Ovary (tissue), 9 donors: ENCODE results near the gene BSN. TPM values are rescaled to one million over a fixed set of nuclear protein-coding genes. Genes with fewer than 3 reads are reported as not detected.

Experiments
- DNase-seq, 5 donors: peaks; one replicate each; pipeline ENCODE4 v3.0.0-alpha.2; 2019 to 2020
- H3K27ac ChIP-seq, 2 donors: fragments of 200-600 bp; one replicate each; pipeline versions ENCODE4 v1.5.1 to v1.8.0; 2019 to 2022
- H3K27me3 ChIP-seq: fragments of 200-600 bp; one replicate; pipeline ENCODE4 v1.8.0; 2022
- H3K36me3 ChIP-seq: fragments of 200-600 bp; sonication (generic); one replicate; pipeline ENCODE4 v1.5.1; 2019
- H3K4me1 ChIP-seq: one replicate; pipeline ENCODE4 v1.8.1; 2013; ENCODE audit warnings: mild to moderate bottlenecking, moderate library complexity; ENCODE audit not compliant: insufficient read depth
- H3K4me3 ChIP-seq: fragments of 200-600 bp; sonication (generic); one replicate; pipeline ENCODE4 v1.5.1; 2017
- H3K9me3 ChIP-seq, 2 donors: fragments of 200-600 bp in 1 of 2; sonication (generic) in 1 of 2; one replicate each; pipeline versions ENCODE4 v1.5.1 to v1.8.1; 2013 to 2019; ENCODE audit warnings: mild to moderate bottlenecking in 1 of 2, moderate library complexity in 1 of 2
- EP300 ChIP-seq: sonication (generic); formaldehyde crosslinking; IDR thresholded peaks from one replicate; pipeline ENCODE4 v1.6.1; 2017; ENCODE audit warnings: antibody characterized with exemption
- POLR2A ChIP-seq: fragments of 450-650 bp; IDR thresholded peaks from one replicate; pipeline ENCODE4 v1.6.1; 2017; ENCODE audit warnings: antibody characterized with exemption, mild to moderate bottlenecking, moderate library complexity
- WGBS, 3 donors: extraction: QIAGEN DNeasy Blood & Tissue Kit in 1 of 3; methylation state at CpG; one replicate each; pipeline versions ENCODE4 v1.1.5 to v1.1.7; 2013 to 2017; 5-methylcytosine and 5-hydroxymethylcytosine counted together
- intact Hi-C, 4 donors: fragments of 100-400 bp; cut with DNase I; formaldehyde crosslinking; loops; one replicate each; pipeline versions ENCODE4 v1.11.0 to v1.15.1; 2022 to 2023
- polyA plus RNA-seq, 2 donors: library from polyadenylated mRNA; stranded (reverse); fragments of 200-250 nt in 1 of 2; fragments of 350-450 nt in 1 of 2; fragmentation: Illumina TruSeq in 1 of 2; extraction: RNeasy Lipid Tissue Mini Kit (QIAGEN cat#74804) in 1 of 2; gene quantifications; one replicate each; pipeline ENCODE4 v1.2.3, GENCODE V29; 2013 to 2014
- total RNA-seq, 7 donors: library from RNA; depleted of rRNA in 2 of 7; stranded (reverse); fragments of >200 nt in 2 of 7; fragmentation: NEBNext Ultra II Directional in 3 of 7; extraction: Animal tissue kit (Norgen Biotek cat#: 25700) in 3 of 7; gene quantifications; one replicate each; pipeline versions ENCODE4 v1.1.0 to v1.2.4, GENCODE V29; 2016 to 2023
- TF ChIP-seq, protein P1 (sequence below), 3 donors: fragments of 450-650 bp in 2 of 3; fragments of 200-600 bp in 1 of 3; IDR thresholded peaks; one replicate each; pipeline versions ENCODE4 v1.5.1 to v1.8.0; 2016 to 2022; ENCODE audit warnings: antibody characterized with exemption in 3 of 3, mild to moderate bottlenecking in 1 of 3
- donor health status: DM: no; HTN: no; CAD: no; lungs with moderate emphysema.
- donor health status: DM: no; HTN: no; CAD: no.
- donor health status: Bipolar disorder and iron deficiency.
- donor health status: DM: yes; HTN: yes; CAD: no.
- donor health status: DM: no; HTN: no; CAD: no.
- donor health status: DM: yes; HTN: yes; CAD: no.

Gene BSN
- total and polyA plus RNA-seq, 9 donors, result 0.12 to 3.5 (median 0.77) TPM

DNA sequence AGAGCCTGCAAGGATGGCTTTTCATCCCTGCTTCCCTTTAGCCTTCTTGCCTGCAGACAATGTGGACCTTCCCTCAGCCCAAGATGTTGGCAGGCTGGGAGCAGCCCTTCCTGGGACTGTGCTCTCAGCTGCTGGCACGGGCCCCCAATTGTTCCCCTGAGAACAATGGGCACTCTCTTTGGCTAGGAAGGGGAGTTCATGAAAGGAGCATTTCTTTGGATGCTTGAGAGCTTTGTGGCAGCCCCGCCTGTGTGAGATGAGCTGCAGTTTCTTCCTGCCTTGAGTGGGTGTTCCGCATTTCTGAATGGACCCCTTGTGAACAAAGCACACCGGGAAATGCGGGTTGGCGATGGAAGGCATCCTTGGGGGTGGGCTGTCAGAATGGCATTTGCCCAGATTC lies 35.0 kb upstream of the BSN start:
- WGBS, 3 donors, result 90 to 95% (median 91%) methylated on average over 6 of the region's 6 CpGs
- intact Hi-C loops, result no loop called here
- no peaks in the 10 kb centered on the region for H3K36me3 ChIP-seq
- no peaks in the 10 kb centered on the region for H3K27me3 ChIP-seq
- no peak for DNase-seq
- no peaks in the 10 kb centered on the region for H3K4me1 ChIP-seq
- TF ChIP-seq POLR2A (no peak), EP300 (no peak)
- TF ChIP-seq, protein P1, sequence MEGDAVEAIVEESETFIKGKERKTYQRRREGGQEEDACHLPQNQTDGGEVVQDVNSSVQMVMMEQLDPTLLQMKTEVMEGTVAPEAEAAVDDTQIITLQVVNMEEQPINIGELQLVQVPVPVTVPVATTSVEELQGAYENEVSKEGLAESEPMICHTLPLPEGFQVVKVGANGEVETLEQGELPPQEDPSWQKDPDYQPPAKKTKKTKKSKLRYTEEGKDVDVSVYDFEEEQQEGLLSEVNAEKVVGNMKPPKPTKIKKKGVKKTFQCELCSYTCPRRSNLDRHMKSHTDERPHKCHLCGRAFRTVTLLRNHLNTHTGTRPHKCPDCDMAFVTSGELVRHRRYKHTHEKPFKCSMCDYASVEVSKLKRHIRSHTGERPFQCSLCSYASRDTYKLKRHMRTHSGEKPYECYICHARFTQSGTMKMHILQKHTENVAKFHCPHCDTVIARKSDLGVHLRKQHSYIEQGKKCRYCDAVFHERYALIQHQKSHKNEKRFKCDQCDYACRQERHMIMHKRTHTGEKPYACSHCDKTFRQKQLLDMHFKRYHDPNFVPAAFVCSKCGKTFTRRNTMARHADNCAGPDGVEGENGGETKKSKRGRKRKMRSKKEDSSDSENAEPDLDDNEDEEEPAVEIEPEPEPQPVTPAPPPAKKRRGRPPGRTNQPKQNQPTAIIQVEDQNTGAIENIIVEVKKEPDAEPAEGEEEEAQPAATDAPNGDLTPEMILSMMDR (IDR thresholded peaks at IDR 0.05), result no peak
- H3K27ac ChIP-seq, result no peak overlapping the region
- H3K4me3 ChIP-seq, result no peak overlapping the region
- no peaks in the 10 kb centered on the region for H3K9me3 ChIP-seq

DNA sequence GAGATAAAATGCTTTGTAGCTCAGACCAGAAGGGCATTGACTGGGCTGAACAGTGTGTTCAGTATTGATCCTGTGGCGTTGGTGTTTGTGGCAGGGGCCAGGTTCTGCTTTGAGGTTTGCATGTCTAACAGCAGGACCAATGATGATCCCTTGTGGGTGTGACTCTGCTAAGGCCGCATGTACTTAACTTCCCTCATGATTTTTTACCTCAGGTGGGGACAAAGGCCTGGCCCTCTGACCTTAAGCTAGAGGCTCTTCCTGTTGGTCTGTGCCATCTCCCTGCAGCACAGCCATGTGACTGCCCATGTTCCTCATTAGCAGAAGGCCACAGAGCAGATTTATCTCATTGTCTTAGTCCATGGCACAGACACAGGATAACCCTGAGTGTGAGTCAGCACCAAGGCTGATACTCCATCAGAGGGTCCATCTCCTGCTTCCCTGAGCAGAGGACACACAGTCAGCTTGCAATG lies 34.3 kb upstream of the BSN start:
- H3K4me3 ChIP-seq, result no peak overlapping the region
- no peak for DNase-seq
- no peaks in the 10 kb centered on the region for H3K9me3 ChIP-seq
- intact Hi-C loops, result no loop called here
- no peak overlapping the region for H3K27ac ChIP-seq
- 87 to 89% (median 88%) methylated on average over 2 of the region's 2 CpGs for WGBS, 3 donors
- H3K27me3 ChIP-seq, result no peaks in the 10 kb centered on the region
- TF ChIP-seq POLR2A, result no peak
- TF ChIP-seq, protein P1 (IDR thresholded peaks at IDR 0.05), result no peak
- TF ChIP-seq EP300, result no peak
- H3K4me1 ChIP-seq, result no peaks in the 10 kb centered on the region
- no peaks in the 10 kb centered on the region for H3K36me3 ChIP-seq

DNA sequence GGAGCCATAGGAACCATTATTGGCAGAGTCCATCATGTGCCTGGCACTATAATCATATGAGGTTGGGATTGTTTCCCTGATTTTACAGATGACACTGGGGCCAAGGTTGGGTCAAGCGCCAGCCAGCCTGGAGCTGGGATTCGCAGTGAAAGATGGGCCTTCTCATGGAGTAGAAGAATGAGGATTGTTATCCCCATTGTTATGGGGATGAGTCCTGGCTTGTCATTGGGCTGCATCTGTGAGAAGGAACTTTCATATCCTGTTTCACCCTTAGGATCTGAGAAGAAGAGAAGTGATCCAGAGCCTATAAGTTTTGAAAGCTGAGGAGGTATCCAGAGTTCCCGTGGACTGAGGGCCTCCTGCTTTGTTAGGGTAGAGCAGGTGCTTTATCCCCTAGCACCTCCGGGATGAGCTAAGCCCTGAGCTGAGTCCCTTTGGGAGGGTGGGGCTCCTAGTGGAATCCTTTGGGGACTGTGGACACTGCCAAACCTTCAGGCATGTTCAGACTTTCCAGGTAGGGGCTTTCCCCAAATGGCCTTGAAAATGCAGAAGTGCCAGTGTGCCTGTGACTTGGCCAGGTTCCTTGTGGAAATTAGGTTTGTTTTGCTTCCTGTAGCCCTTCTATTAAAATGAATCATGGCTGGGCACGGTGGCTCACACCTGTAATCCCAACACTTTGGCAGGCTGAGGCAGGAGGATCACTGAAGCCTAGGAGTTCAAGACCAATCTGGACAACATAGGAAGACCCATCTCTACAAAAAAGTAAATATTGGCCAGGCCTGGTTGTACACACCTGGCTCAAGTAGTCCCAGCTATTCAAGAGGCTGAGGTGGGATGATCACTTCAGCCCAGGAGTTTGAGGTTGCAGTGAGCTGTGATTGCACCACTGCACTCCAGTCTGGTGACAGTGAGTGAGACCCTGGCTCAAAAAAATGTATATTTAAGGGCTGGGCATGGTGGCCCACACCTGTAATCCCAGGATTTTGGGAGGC lies 30.2 kb upstream of the BSN start:
- no peak for DNase-seq
- 83 to 88% (median 86%) methylated on average over 5 of the region's 5 CpGs for WGBS, 3 donors
- no peak overlapping the region for H3K4me3 ChIP-seq

DNA sequence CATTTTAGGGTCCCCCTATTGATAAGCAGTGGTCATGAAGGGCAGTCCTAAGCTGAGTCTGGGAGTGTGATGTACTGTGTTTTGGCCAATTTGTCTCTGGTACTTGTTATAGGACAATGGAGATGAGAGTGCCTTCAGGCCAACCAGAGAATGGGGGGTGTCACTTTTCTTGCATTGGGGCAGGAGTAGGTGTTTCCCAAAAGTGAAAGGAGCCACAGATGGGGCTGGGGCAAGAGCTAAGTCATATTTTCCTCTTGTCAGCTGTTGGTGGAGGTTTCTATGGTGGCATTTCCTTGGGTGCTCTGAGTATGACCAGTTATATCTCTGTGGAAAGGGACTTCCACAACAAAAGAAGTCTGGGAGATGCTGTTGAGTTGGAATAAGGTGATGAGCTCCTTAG lies 24.7 kb upstream of the BSN start:
- no peak overlapping the region for H3K27ac ChIP-seq
- DNase-seq, result no peak
- H3K4me1 ChIP-seq, result peaks cover 2% of the 10 kb centered on the region
- H3K27me3 ChIP-seq, result no peaks in the 10 kb centered on the region
- H3K36me3 ChIP-seq, result no peaks in the 10 kb centered on the region
- TF ChIP-seq EP300 (no peak), POLR2A (no peak)
- TF ChIP-seq, protein P1 (IDR thresholded peaks at IDR 0.05), result no peak
- intact Hi-C loops, result no loop called here
- no peak overlapping the region for H3K4me3 ChIP-seq
- H3K9me3 ChIP-seq, result no peaks in the 10 kb centered on the region

More for the DNA sequence above, 30.2 kb upstream of the BSN start:
- H3K27me3 ChIP-seq, result no peaks in the 10 kb centered on the region
- H3K36me3 ChIP-seq, result no peaks in the 10 kb centered on the region
- H3K9me3 ChIP-seq, result no peaks in the 10 kb centered on the region
- H3K4me1 ChIP-seq, result no peaks in the 10 kb centered on the region
- TF ChIP-seq POLR2A (no peak), EP300 (no peak)
- TF ChIP-seq, protein P1 (IDR thresholded peaks at IDR 0.05), result no peak
- H3K27ac ChIP-seq, result no peak overlapping the region
- intact Hi-C loops, result no loop called here
